GM18499 (cell line): ENCODE measurements around the gene ARHGEF11.

Experiments
- ATAC-seq: cut with Tn5 transposase; IDR thresholded peaks from one replicate; pipeline ENCODE4 v1.9.1; 2021; ENCODE audit warnings: moderate number of reproducible peaks; ENCODE audit not compliant: insufficient read depth, unreplicated experiment

The ARHGEF11 gene

GRCh38 chr1:157050836-157051235 is 5.3 kb upstream of the ARHGEF11 start:
- ATAC-seq: no peak

- ATAC-seq: no peak
Measured at GRCh38 chr1:157047062-157047410, 1.5 kb upstream of the ARHGEF11 start.

- no peak for ATAC-seq
Measured at GRCh38 chr1:157044326-157044725, 1.2 kb downstream of the ARHGEF11 start.

- no peak for ATAC-seq
Measured at GRCh38 chr1:157043685-157044084, 1.9 kb downstream of the ARHGEF11 start.

GRCh38 chr1:157042846-157043245 is 2.7 kb downstream of the ARHGEF11 start:
- ATAC-seq: no peak

GRCh38 chr1:157040802-157041201 is 4.7 kb downstream of the ARHGEF11 start:
- no peak for ATAC-seq

GRCh38 chr1:157035121-157035520 is 10.4 kb downstream of the ARHGEF11 start:
- no peak for ATAC-seq

- ATAC-seq: no peak
Measured at GRCh38 chr1:157034137-157034800, 11.3 kb downstream of the ARHGEF11 start.

- ATAC-seq: no peak
Measured at GRCh38 chr1:157033357-157033876, 12.1 kb downstream of the ARHGEF11 start.

GRCh38 chr1:157032303-157032702 is 13.2 kb downstream of the ARHGEF11 start:
- no peak for ATAC-seq

GRCh38 chr1:157030728-157031127 is 14.8 kb downstream of the ARHGEF11 start:
- no peak for ATAC-seq

GRCh38 chr1:157028674-157029073 is 16.9 kb downstream of the ARHGEF11 start:
- no peak for ATAC-seq

GRCh38 chr1:157025856-157026255 is 19.7 kb downstream of the ARHGEF11 start:
- ATAC-seq: no peak

GRCh38 chr1:157025385-157025784 is 20.2 kb downstream of the ARHGEF11 start:
- no peak for ATAC-seq

GRCh38 chr1:157021688-157022087 is 23.9 kb downstream of the ARHGEF11 start:
- ATAC-seq: no peak

GRCh38 chr1:157019457-157019856 is 26.1 kb downstream of the ARHGEF11 start:
- ATAC-seq: no peak

GRCh38 chr1:157011845-157012244 is 33.7 kb downstream of the ARHGEF11 start:
- ATAC-seq: no peak

GRCh38 chr1:157008502-157008901 is 37.0 kb downstream of the ARHGEF11 start:
- no peak for ATAC-seq

- no peak for ATAC-seq
Measured at GRCh38 chr1:157007306-157007705, 38.2 kb downstream of the ARHGEF11 start.

- ATAC-seq: no peak
Measured at GRCh38 chr1:157006676-157007075, 38.9 kb downstream of the ARHGEF11 start.

GRCh38 chr1:157005965-157006364 is 39.6 kb downstream of the ARHGEF11 start:
- ATAC-seq: no peak

GRCh38 chr1:157004806-157005205 is 40.7 kb downstream of the ARHGEF11 start:
- ATAC-seq: no peak
